ENCODE results near the gene HLF.
"Not testable (repeated sequence)": the region's sequence is repeated elsewhere in the genome, so short reads cannot be mapped to it uniquely, and the experiment has no call there.

HLF gene

DNA sequence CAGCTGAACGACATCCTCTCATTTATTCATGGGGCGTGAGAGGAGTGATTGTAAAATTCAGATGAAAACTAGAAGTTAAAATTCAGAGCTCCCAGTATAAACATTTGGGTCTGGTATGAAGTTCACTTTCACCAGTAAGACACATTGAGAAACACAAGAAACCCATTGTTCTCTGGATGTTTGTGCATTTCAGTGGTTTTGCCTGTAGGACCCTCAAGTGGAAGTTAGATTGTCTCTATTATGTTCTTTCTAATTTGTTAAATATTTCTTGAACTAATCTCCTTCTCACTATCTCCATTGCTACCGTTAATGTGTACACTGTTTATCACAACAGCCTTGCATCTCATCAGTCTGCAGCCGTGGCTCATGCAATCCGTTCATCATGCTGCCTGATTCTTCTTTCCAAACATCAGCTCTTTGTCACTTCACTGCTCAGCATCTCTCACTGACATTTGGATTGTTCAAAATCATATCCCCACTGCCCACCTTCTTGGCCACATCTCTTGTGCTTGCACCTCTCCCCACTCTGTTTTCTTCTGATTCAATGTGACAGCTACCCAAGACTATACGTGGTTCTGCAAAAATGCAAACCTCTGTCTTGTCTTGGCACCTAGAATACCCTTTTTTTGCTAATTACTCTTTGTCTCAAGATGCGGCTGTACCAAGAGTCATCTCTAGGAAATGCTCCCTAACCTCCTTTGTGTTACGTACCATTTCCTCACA lies 49.5 kb downstream of the HLF start:
- DNase-seq = no peak

DNA sequence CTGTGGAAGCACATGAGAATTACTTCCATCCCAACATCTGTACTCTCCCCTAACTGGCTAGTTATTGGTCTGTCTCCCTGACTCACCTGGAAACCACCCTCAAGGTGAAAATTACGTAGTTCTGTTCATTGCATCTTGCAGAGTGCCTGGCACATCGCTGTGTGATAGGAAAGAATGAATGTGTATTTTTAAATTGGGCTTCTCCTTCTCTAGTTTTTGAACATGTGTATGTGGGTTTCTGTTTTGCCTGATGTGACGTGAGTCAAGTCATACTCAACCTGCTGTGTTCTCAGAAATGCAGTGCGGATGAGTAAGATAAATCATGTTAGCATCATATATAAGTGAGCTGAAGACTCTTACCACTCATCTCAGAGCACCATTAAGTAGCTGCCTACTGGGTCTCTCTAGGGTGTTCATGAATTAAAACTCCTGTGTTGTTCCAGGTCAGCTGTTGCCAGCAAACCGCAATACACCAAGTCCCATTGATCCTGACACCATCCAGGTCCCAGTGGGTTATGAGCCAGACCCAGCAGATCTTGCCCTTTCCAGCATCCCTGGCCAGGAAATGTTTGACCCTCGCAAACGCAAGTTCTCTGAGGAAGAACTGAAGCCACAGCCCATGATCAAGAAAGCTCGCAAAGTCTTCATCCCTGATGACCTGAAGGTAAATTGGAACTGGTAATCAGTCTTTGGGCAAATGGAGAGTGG lies 50.2 kb downstream of the HLF start:
- DNase-seq = no peak

GRCh38 chr17:55316499-55316898 lies 51.7 kb downstream of the HLF start:
- no peak for DNase-seq

DNA sequence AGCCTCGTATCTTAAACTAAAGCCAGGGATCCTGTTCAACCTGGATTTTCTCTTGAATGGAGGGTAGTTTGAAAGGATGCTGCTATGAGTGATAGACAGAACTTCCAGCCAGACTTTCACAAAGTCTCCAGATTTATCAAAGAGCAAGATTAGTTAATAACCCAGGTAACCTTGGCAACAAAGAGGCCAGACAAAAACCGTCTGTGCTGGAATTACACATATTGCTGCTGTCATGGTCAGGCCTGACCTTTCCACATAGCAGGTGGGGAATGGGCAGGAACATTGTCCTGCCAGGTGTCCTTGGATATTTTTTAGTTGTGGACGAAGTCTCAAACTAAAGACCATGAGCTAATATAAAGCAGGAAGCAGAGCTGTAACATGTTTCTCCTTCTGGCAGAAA lies 52.5 kb downstream of the HLF start:
- DNase-seq = no peak

DNA sequence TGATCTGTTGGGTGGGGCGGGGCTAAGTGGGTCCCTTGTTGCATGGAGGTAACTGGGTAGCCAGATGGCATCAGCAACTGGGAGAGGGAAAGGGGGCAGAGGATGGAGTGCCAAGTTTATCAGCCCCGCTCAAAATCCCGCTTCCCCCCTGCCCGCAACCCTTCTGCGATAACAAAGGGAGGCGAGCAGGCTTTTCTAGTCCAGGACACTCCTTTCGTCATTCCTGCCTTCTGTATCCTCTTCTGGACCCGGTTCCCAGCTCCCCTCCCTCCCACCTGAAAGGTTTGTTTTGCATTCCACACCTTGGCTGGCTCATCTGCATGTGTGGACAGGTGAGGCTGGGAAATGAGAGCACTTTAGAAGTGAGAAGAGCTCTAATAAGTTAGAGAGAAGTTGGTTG lies 53.3 kb downstream of the HLF start:
- no peak for DNase-seq

DNA sequence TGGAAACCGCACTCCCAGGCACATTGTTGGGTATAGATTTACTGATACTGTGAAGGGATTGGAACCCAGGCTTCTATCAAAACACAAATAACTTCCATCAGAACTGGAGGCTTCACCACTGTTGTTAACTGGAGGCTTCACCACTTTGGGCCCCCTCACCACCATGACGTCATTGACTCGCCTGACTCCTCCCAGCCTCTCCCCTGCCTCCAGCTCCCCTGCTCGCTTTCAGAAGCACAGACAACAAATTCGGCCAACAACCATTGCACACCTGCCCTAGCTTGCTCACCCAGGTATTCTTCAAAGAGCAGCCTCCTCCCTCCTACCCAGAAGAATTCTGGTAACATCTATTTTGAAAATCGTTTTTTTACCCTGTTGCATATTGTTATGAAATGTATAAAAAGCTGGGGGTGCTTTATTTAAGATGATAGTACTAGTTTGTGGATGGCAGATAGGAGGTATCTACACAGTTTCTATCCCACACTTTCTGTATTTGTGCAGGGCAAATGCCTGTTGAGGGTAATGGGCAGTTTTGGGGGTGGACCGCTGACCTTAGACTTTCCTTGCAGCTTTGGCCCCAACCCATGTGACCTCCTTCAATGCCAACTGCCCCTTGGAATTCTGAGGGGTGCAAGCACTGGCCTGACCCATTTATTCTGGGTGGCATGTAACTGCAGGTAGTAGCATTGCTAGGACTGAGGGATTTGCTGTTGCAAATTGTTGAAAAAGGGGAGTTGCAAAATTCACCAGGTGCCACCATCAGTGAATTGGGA lies 54.1 kb downstream of the HLF start:
- DNase-seq = no peak

- no peak for DNase-seq
Measured at GRCh38 chr17:55319933-55320593, 55.3 kb downstream of the HLF start.

GRCh38 chr17:55320594-55321426 lies 56.0 kb downstream of the HLF start:
- DNase-seq = no peak

DNA sequence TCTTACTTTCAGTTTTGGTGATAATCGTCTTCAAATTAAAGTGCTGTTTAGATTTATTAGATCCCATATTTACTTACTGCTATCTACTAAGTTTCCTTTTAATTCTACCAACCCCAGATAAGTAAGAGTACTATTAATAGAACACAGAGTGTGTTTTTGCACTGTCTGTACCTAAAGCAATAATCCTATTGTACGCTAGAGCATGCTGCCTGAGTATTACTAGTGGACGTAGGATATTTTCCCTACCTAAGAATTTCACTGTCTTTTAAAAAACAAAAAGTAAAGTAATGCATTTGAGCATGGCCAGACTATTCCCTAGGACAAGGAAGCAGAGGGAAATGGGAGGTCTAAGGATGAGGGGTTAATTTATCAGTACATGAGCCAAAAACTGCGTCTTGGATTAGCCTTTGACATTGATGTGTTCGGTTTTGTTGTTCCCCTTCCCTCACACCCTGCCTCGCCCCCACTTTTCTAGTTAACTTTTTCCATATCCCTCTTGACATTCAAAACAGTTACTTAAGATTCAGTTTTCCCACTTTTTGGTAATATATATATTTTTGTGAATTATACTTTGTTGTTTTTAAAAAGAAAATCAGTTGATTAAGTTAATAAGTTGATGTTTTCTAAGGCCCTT lies 56.8 kb downstream of the HLF start:
- no peak for DNase-seq

- DNase-seq = no peak
Measured at GRCh38 chr17:55322453-55322985, 57.8 kb downstream of the HLF start.

- DNase-seq = no peak
Measured at GRCh38 chr17:55323518-55324295, 58.9 kb downstream of the HLF start.

DNA sequence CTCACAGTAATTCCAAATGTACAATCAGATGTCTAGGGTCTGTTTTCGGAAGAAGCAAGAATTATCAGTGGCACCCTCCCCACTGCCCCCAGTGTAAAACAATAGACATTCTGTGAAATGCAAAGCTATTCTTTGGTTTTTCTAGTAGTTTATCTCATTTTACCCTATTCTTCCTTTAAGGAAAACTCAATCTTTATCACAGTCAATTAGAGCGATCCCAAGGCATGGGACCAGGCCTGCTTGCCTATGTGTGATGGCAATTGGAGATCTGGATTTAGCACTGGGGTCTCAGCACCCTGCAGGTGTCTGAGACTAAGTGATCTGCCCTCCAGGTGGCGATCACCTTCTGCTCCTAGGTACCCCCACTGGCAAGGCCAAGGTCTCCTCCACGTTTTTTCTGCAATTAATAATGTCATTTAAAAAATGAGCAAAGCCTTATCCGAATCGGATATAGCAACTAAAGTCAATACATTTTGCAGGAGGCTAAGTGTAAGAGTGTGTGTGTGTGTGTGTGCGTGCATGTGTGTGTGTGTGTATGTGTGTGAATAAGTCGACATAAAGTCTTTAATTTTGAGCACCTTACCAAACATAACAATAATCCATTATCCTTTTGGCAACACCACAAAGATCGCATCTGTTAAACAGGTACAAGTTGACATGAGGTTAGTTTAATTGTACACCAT lies 59.7 kb downstream of the HLF start:
- DNase-seq = no peak

DNA sequence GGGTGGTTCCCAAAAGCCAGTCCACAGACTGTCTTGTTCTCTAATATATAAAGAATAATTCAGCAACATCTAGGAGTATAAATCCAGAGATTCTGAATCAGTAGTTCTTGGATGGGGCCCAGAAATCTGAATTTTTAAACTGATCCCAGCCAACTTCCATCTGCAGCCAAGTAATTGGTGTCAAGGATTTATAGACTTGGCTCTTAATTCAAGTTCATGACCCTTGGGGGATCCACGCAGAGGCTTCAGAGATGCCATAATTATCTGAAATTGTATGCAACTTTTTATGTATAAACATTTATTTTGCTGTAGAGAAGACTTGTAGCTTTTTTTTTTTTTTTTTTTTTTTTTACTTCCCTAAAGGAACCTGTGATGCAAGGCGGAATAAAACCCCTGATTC lies 60.6 kb downstream of the HLF start:
- no peak for DNase-seq

DNA sequence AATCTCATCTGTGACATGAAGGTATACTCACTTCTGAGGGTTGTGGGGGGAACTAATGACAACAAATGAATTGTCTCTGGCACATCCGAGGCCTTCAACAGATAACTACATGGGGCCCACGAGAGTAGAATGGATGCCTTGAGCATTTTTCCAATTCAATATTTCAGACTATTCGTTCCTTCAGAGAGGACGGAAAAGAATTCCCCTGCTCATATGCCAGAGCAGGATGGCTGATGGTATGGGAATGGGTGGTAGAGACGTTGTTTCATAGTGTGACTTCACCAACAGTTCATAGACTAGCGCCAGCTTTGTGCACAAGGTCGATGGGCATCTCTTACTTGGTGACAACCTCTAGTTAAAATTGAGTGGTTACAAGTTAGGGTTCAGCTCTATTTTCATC lies 61.3 kb downstream of the HLF start:
- no peak for DNase-seq

DNA sequence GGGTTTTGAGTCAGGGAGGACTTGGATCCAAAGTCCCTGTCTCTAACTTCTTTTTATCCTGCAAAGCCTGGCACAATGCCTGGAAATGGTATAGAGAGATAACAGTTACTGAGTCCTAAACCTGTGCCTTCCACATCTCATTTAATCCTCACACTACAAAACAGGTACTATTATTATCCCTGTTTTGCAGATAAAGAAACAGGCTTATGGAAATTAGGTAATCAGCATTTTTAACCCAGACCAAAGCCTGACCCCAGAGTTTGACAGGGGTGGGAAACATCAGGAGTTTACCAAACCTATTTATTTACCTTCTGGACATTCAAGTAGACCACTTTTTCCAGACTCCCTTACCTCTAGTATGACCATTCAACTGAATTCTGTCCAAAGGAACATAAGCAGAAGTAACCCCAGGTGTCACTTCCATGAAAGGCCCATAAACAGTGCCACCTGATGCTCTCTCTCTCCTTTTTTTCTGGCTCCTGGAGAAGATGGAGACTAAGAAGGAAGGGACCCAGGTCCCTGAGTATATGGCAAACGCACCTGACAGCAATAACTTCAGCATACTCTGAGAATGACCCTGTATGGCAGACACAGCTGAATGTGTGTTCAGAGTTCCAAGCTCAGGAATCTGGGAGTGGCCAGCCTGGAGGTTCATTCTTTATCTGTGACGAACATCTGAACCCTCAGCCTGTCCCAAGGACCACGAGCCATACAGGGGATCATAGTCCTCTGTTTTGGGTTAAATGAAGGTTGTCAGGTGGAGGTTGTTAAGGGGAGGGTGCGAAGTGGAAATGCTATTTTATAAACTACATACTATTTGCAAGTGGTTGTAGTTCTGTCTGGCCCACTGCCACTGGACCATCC lies 62.7 kb downstream of the HLF start:
- no peak for DNase-seq

DNA sequence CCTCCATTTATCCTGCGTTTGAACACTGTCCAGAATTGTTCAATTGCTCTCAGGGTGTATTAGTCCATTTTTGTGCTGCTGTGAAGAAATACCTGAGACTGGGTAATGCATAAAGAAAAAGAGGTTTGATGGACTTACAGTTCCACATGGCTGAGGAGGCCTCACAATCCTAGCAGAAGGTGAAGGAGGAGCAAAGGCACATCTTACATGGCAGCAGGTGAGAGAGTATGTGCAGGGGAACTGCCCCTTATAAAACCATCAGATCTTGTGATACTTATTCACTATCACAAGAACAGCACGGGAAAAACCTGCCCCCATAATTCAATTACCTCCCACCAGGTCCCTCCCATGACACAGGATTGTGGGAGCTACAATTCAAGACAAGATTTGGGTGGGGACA lies 63.8 kb downstream of the HLF start:
- not testable (repeated sequence) for DNase-seq

- DNase-seq = no peak
Measured at GRCh38 chr17:55330344-55330933, 65.7 kb downstream of the HLF start.

DNA sequence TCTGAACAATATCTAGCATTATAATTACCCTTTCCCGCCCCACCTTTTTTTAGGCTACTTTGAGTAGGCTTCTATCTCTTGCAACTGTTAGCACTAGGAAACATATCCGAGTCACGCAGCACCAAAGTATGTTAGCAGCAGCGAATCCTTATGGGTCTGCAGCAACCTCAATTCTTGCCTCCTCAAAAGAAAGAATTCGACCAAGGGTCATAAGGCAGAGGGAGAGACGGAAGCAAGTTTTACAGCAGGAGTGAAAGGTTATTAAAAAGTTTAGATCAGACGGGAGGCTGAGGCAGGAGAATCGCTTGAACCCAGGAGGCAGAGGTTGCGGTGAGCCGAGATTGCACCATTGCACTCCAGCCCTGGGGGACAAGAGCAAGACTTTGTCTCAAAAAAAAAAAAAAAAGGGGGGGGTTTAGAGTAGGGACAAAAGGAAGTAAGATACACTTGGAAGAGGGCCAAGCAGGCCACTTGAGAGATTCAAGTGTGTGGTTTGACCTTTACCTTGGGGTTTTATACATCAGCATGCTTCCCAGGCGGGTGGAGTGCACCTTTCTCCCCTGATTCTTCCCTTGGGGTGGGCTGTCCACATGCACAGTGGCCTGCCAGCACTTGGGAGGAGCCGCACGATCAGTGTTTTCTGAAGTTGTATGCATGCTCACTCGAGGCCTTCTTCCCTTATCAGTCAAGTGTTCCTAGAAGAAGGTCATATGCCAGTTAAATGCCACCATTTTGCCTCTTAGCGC lies 67.7 kb downstream of the HLF start:
- DNase-seq = no peak

Measured in activated T-cell treated with anti-CD3 and anti-CD28 coated beads, Interleukin-2, amount 50 U/mL, for 1 hour (primary cell).